Osteocyte (in vitro differentiated cells): Measurements from ENCODE around the gene LYZL1. TPM values are rescaled to one million over a fixed set of nuclear protein-coding genes. Genes with fewer than 3 reads are reported as not detected.
A peak's percentile ranks its signal among the peaks of the same experiment; 100 is the strongest.
"Not testable (repeated sequence)": the region's sequence is repeated elsewhere in the genome, so short reads cannot be mapped to it uniquely, and the experiment has no call there.

Experiments
- DNase-seq: peaks from one replicate; pipeline ENCODE4 v3.0.0; 2021; ENCODE audit warnings: mixed read lengths; ENCODE audit not compliant: unreplicated experiment; ENCODE audit errors: extremely low spot score
- H3K27ac Mint-ChIP-seq: one replicate; pipeline ENCODE4 v1.8.0; 2021; ENCODE audit warnings: mild to moderate bottlenecking, mixed read lengths; ENCODE audit not compliant: unreplicated experiment
- H3K27me3 Mint-ChIP-seq: one replicate; pipeline ENCODE4 v1.8.0; 2021; ENCODE audit warnings: mixed read lengths; ENCODE audit not compliant: unreplicated experiment
- H3K36me3 Mint-ChIP-seq: one replicate; pipeline ENCODE4 v1.8.0; 2021; ENCODE audit warnings: mixed read lengths; ENCODE audit not compliant: unreplicated experiment
- H3K4me1 Mint-ChIP-seq: one replicate; pipeline ENCODE4 v1.8.0; 2021; ENCODE audit warnings: mixed read lengths; ENCODE audit not compliant: unreplicated experiment
- H3K4me3 Mint-ChIP-seq: one replicate; pipeline ENCODE4 v1.8.0; 2021; ENCODE audit warnings: mild to moderate bottlenecking, moderate library complexity, mixed read lengths; ENCODE audit not compliant: unreplicated experiment
- H3K9me3 Mint-ChIP-seq: one replicate; pipeline ENCODE4 v1.8.0; 2021; ENCODE audit warnings: mixed read lengths; ENCODE audit not compliant: unreplicated experiment
- total RNA-seq: library from RNA; stranded (reverse); gene quantifications from 2 replicates; pipeline ENCODE4 v1.2.1, GENCODE V29; 2021
- TF ChIP-seq, protein P1 (sequence below): fragments of 200-600 bp; sonication (generic); IDR thresholded peaks from 2 replicates; pipeline ENCODE4 v1.5.0; 2021; ENCODE audit warnings: antibody characterized with exemption, mild to moderate bottlenecking, moderate library complexity

LYZL1 gene
- total RNA-seq, 1 donor from 2014 or later, result not detected

DNA sequence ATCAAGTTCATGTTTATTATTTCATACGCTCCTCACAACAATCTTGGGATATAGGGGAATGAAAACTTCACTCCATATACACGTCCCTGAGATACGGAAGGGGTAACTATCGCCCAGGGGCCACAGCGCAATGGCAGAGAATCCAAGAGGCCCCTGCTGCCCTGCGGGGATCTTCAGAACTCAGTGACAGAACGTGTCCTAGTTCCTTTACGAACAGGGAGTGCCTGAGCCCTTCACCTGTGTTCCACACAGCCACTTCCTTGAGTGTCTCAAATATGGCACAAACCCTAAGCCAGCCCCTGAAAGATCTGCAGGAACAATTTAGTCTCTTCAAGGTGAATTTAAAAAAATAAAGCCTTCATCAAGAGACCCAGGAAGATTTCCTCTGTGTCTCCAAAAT, 25.9 kb downstream of the LYZL1 start:
- H3K36me3 Mint-ChIP-seq, result no peaks in the 10 kb centered on the region
- no peak overlapping the region for H3K27ac Mint-ChIP-seq
- no peak for DNase-seq
- peaks cover 23% of the 10 kb centered on the region for H3K4me1 Mint-ChIP-seq
- TF ChIP-seq, protein P1, sequence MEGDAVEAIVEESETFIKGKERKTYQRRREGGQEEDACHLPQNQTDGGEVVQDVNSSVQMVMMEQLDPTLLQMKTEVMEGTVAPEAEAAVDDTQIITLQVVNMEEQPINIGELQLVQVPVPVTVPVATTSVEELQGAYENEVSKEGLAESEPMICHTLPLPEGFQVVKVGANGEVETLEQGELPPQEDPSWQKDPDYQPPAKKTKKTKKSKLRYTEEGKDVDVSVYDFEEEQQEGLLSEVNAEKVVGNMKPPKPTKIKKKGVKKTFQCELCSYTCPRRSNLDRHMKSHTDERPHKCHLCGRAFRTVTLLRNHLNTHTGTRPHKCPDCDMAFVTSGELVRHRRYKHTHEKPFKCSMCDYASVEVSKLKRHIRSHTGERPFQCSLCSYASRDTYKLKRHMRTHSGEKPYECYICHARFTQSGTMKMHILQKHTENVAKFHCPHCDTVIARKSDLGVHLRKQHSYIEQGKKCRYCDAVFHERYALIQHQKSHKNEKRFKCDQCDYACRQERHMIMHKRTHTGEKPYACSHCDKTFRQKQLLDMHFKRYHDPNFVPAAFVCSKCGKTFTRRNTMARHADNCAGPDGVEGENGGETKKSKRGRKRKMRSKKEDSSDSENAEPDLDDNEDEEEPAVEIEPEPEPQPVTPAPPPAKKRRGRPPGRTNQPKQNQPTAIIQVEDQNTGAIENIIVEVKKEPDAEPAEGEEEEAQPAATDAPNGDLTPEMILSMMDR, result no peak
- no peaks in the 10 kb centered on the region for H3K9me3 Mint-ChIP-seq
- H3K27me3 Mint-ChIP-seq, result peaks cover 3% of the 10 kb centered on the region
- no peak overlapping the region for H3K4me3 Mint-ChIP-seq

DNA sequence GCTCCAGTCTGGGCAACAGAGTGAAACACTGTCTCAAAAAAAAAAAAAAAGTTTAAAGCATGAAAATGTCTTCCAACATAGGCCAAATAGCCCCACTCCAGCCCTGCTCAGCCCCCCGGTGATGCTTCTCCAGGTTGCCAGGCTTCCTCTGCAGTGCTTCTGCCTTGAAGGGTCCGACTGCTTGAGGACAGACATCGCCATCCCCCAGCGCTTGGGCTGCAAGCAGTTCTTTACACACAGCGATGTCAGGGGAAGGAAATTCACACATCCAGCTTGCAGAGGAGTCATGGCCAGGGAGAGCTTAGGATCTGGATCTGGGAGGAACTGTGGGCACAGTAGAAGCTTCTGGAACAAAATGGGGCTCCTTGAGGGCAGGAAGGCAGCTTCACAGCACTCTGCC, 26.9 kb downstream of the LYZL1 start:
- TF ChIP-seq, protein P1, result no peak
- no peak for DNase-seq
- H3K27ac Mint-ChIP-seq, result no peak overlapping the region
- peaks cover 20% of the 10 kb centered on the region for H3K4me1 Mint-ChIP-seq
- no peak overlapping the region for H3K4me3 Mint-ChIP-seq
- H3K9me3 Mint-ChIP-seq, result no peaks in the 10 kb centered on the region
- no peaks in the 10 kb centered on the region for H3K36me3 Mint-ChIP-seq
- H3K27me3 Mint-ChIP-seq, result peaks cover 14% of the 10 kb centered on the region

DNA sequence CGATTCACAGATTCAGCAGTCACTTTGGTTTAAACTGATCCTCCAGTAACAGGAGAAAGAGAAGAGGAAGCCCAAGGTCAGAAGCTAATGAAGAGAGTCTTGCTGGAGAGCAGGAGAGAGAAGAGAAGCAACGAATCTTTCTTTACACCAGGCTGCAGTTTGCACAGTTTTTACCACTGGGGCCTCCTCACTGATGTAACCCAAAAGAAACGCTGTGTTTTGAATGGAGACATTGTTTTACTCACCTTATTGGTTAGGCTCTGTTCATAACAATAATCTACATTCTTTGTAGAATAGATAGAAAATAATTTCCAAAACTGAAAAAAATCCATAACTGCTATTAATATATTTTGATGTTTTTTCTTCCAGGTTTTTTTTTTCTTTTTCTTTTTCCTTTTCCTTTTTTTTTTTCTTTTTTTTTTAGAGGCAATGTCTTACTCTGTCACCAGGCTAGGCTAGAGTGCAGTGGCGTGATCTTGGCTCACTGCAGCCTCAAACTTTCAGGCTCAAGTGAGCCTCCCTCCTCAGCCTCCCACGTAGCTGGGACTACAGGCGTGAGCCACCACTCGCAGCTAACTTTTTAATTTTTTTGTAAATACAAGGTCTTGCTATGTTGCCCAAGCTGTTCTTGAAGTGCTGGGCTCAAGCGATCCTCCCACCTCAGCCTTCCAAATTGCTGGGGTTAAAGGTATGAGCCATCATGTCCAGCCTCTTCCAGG, 27.6 kb downstream of the LYZL1 start:
- H3K9me3 Mint-ChIP-seq, result no peaks in the 10 kb centered on the region
- no peak for DNase-seq
- no peak overlapping the region for H3K27ac Mint-ChIP-seq
- H3K4me1 Mint-ChIP-seq, result peaks cover 20% of the 10 kb centered on the region
- no peaks in the 10 kb centered on the region for H3K36me3 Mint-ChIP-seq
- peaks cover 21% of the 10 kb centered on the region for H3K27me3 Mint-ChIP-seq
- TF ChIP-seq, protein P1, result no peak
- H3K4me3 Mint-ChIP-seq, result no peak overlapping the region

DNA sequence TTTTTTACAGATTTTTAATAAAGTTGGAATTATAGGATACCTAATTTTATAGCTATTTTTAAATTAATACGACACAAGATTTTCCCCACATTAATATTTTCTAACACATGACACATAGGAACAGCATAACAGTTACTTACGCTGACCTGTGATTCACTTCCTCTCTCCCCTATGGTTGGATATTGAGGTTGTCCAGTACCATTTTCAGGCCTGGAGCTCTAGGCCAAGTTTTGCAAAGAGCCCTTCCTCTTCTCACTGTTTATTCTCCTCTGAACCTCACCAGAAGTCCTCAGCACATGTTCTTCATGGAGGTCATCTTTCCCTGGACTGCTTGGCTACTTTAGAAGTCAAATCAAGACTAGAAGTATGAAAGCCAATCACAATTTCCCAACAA, 28.2 kb downstream of the LYZL1 start:
- H3K9me3 Mint-ChIP-seq, result no peaks in the 10 kb centered on the region
- TF ChIP-seq, protein P1, result no peak
- H3K4me1 Mint-ChIP-seq, result peaks cover 20% of the 10 kb centered on the region
- H3K36me3 Mint-ChIP-seq, result no peaks in the 10 kb centered on the region
- peaks cover 26% of the 10 kb centered on the region for H3K27me3 Mint-ChIP-seq
- H3K27ac Mint-ChIP-seq, result no peak overlapping the region
- H3K4me3 Mint-ChIP-seq, result no peak overlapping the region
- no peak for DNase-seq

DNA sequence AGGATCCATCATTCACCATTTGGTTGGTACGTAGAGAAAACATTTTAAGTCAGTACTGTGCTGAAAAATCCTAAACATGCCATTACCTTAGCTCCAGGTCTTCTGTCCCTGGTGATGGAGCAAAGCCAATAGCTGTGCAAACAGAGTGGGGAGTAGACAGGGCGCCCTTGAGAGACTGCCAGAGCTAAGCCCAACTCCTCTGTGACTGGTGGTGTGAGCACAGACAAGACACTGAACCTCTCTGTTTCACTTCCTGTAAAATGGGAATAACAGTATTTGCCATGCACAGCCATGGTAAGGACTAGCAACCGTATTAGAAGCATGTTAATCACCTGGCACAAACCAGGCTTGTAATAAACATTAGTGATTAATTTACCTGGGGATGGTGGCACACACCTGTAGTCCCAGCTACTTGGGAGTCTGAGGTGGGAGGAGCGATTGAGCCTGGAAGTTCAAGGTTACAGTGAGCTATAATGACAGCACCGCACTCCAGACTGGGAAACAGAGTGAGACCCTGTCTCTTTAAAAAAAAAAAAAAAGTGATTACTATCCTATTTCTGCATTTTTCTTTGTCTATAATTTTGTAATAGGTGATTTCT, 28.7 kb downstream of the LYZL1 start:
- no peak overlapping the region for H3K4me3 Mint-ChIP-seq
- H3K27ac Mint-ChIP-seq, result no peak overlapping the region
- no peaks in the 10 kb centered on the region for H3K9me3 Mint-ChIP-seq
- H3K27me3 Mint-ChIP-seq, result peaks cover 26% of the 10 kb centered on the region
- H3K36me3 Mint-ChIP-seq, result no peaks in the 10 kb centered on the region
- TF ChIP-seq, protein P1, result no peak
- no peak for DNase-seq
- H3K4me1 Mint-ChIP-seq, result peaks cover 20% of the 10 kb centered on the region

DNA sequence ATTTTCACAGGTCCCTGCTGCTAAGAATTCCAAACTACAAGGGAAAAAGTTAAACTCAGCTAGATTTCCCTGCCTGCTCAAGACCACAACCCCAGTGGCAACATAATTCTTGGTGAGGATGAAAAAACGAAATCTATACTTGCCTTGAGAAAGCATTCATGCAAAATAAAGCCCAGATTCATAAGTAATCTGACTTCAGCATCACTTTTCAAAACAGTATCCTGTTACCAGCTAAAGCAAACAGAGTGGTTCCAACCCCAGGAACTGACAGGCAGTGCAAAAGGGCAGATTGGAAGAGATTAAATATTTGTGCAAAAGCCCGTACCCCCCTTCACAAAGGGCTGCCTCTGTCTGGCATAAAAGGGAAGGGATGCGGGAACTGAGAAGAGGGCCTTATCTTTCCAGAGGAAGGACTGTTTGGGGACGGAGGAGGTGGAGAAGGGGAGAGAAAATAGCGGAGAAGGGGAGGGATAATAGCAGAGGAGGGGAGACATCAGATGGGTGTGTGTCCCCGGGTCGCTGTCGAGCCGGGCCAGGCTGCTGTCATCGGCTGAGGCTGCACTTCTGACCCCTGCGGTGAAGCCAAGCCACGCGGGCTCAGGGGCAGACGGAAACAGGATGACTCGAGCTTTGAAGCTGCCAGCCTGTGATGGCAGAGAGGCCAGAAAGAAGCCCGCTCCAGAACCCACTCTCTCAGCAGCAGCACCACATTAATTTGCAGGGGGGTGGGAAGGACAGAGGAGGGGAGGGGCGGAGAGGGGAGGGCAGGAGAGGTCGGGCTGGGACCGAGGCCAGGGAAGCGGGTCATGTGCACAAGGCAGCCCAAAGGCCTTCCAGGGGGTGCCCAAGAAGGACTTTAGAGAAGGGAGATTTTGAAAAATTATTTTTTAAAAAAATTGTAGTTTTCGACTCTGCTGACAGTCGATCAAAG, 29.5 kb downstream of the LYZL1 start:
- not testable (repeated sequence) for H3K36me3 Mint-ChIP-seq, H3K9me3 Mint-ChIP-seq, DNase-seq
- Mint-ChIP-seq H3K27me3 (peaks cover 32% of the 10 kb centered on the region), H3K4me1 (peaks cover 20% of the 10 kb centered on the region), H3K27ac (peak overlapping the region; percentile 1), H3K4me3 (peak overlapping the region; percentile 27)
